WTC11 (cell line): ENCODE data around the gene HYAL2.

Experiments used
- CREB1 ChIP-seq: sonication (generic); formaldehyde crosslinking; IDR thresholded peaks from 2 replicates; pipeline ENCODE4 v1.8.0; 2023; ENCODE audit warnings: mild to moderate bottlenecking, missing genetic modification reagents
- ELF4 ChIP-seq: sonication (generic); formaldehyde crosslinking; IDR thresholded peaks from 2 replicates; pipeline ENCODE4 v1.8.1; 2022; ENCODE audit warnings: low read depth, mild to moderate bottlenecking, moderate library complexity, missing genetic modification reagents
- ESRRA ChIP-seq: sonication (generic); formaldehyde crosslinking; IDR thresholded peaks from 2 replicates; pipeline ENCODE4 v1.8.1; 2022; ENCODE audit warnings: mild to moderate bottlenecking, missing genetic modification reagents, borderline replicate concordance
- ETV6 ChIP-seq: sonication (generic); formaldehyde crosslinking; IDR thresholded peaks from 2 replicates; pipeline ENCODE4 v1.8.1; 2022; ENCODE audit warnings: mild to moderate bottlenecking, missing genetic modification reagents
- RELA ChIP-seq: sonication (generic); formaldehyde crosslinking; IDR thresholded peaks from 2 replicates; pipeline ENCODE4 v1.8.1; 2022; ENCODE audit warnings: missing genetic modification reagents, mild to moderate bottlenecking, borderline replicate concordance
- SMAD4 ChIP-seq: sonication (generic); formaldehyde crosslinking; IDR thresholded peaks from 2 replicates; pipeline ENCODE4 v1.8.0; 2022; ENCODE audit warnings: mild to moderate bottlenecking, missing genetic modification reagents
- TCF7 ChIP-seq: sonication (generic); formaldehyde crosslinking; IDR thresholded peaks from 2 replicates; pipeline ENCODE4 v1.8.0; 2022; ENCODE audit warnings: mild to moderate bottlenecking, low read depth, missing genetic modification reagents, moderate library complexity
- TF ChIP-seq, protein P1 (sequence below): sonication (generic); formaldehyde crosslinking; IDR thresholded peaks from 2 replicates; pipeline ENCODE4 v1.8.0; 2023; ENCODE audit warnings: mild to moderate bottlenecking, missing genetic modification reagents
- TF ChIP-seq, protein P2 (sequence below): fragments of 200-600 bp; IDR thresholded peaks from 2 replicates; pipeline ENCODE4 v1.8.0; 2022; ENCODE audit warnings: antibody characterized with exemption
- TF ChIP-seq, protein P3 (sequence below): sonication (generic); formaldehyde crosslinking; IDR thresholded peaks from 2 replicates; pipeline ENCODE4 v1.8.1; 2022; ENCODE audit warnings: low read depth, missing genetic modification reagents, borderline replicate concordance

DNA sequence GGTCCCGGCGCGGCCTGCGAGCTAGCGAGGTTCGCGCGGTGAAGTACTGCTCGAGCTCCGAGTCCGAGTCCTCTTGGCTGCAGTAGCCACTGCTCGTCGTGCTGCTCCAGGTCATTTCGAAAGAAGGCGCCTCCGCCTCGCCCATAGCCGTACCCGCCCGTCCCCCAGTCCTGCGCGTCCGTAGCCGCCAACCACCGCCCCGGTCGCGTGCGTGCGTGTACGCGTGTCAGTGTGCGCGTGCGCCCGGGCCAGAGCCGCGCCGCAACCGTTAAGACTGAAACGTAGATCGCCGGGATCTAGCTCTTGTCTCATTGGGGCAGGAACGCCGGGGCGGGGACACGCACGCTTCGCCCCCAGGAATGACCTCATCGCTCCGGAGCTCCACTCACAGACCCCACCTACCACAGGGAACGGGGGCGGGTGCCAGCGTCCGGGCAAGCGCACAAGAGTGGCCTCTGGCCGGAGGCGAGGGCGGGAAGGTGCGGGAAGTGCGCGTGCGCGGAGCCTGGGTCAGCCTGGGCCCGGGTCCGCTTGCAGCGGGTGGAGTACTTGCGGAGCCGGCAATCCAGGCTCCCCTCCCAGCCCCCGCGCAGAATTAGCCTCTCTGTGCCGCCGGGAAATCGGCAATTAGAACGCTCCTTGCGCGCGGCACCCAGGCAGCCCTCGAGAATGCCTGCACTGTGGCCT lies 14.8 kb upstream of the HYAL2 start:
- TF ChIP-seq ETV6 (CRISPR knock-in tag) = peak; percentile 65; the same call in 1 of the 2 replicates
- peak; percentile 14; the same call in 1 of the 2 replicates for TF ChIP-seq TCF7
- no peak for TF ChIP-seq SMAD4 (CRISPR knock-in tag)
- TF ChIP-seq, protein P1, sequence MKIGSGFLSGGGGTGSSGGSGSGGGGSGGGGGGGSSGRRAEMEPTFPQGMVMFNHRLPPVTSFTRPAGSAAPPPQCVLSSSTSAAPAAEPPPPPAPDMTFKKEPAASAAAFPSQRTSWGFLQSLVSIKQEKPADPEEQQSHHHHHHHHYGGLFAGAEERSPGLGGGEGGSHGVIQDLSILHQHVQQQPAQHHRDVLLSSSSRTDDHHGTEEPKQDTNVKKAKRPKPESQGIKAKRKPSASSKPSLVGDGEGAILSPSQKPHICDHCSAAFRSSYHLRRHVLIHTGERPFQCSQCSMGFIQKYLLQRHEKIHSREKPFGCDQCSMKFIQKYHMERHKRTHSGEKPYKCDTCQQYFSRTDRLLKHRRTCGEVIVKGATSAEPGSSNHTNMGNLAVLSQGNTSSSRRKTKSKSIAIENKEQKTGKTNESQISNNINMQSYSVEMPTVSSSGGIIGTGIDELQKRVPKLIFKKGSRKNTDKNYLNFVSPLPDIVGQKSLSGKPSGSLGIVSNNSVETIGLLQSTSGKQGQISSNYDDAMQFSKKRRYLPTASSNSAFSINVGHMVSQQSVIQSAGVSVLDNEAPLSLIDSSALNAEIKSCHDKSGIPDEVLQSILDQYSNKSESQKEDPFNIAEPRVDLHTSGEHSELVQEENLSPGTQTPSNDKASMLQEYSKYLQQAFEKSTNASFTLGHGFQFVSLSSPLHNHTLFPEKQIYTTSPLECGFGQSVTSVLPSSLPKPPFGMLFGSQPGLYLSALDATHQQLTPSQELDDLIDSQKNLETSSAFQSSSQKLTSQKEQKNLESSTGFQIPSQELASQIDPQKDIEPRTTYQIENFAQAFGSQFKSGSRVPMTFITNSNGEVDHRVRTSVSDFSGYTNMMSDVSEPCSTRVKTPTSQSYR (CRISPR knock-in tag) = peak; percentile 56; the same call in 1 of the 2 replicates
- TF ChIP-seq, protein P2, sequence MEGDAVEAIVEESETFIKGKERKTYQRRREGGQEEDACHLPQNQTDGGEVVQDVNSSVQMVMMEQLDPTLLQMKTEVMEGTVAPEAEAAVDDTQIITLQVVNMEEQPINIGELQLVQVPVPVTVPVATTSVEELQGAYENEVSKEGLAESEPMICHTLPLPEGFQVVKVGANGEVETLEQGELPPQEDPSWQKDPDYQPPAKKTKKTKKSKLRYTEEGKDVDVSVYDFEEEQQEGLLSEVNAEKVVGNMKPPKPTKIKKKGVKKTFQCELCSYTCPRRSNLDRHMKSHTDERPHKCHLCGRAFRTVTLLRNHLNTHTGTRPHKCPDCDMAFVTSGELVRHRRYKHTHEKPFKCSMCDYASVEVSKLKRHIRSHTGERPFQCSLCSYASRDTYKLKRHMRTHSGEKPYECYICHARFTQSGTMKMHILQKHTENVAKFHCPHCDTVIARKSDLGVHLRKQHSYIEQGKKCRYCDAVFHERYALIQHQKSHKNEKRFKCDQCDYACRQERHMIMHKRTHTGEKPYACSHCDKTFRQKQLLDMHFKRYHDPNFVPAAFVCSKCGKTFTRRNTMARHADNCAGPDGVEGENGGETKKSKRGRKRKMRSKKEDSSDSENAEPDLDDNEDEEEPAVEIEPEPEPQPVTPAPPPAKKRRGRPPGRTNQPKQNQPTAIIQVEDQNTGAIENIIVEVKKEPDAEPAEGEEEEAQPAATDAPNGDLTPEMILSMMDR = no peak
- no peak for TF ChIP-seq ELF4 (CRISPR knock-in tag)
- no peak; the same call in 1 of the 2 replicates for TF ChIP-seq CREB1 (CRISPR knock-in tag)
- TF ChIP-seq, protein P3, sequence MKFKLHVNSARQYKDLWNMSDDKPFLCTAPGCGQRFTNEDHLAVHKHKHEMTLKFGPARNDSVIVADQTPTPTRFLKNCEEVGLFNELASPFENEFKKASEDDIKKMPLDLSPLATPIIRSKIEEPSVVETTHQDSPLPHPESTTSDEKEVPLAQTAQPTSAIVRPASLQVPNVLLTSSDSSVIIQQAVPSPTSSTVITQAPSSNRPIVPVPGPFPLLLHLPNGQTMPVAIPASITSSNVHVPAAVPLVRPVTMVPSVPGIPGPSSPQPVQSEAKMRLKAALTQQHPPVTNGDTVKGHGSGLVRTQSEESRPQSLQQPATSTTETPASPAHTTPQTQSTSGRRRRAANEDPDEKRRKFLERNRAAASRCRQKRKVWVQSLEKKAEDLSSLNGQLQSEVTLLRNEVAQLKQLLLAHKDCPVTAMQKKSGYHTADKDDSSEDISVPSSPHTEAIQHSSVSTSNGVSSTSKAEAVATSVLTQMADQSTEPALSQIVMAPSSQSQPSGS = no peak
- TF ChIP-seq ESRRA (CRISPR knock-in tag) = no peak
- TF ChIP-seq RELA (CRISPR knock-in tag) = no peak
